ENCODE results near the gene GATC.
A peak's percentile ranks its signal among the peaks of the same experiment; 100 is the strongest.

The GATC gene

GRCh38 chr12:120417917-120418580 lies 28.2 kb upstream of the GATC start:
- H3K18ac ChIP-seq (ENCODE audit: low read length): no peak overlapping the region
- H3K79me1 ChIP-seq (ENCODE audit: low read length): no peaks in the 10 kb centered on the region
- H3K79me2 ChIP-seq (ENCODE audit: control insufficient read depth, insufficient read depth, low read length, poor library complexity): no peaks in the 10 kb centered on the region
- H3K14ac ChIP-seq (ENCODE audit: low read length): no peak overlapping the region
- no peak overlapping the region for H3K4ac ChIP-seq (ENCODE audit: low read depth, low read length)
- no peak overlapping the region for H2BK120ac ChIP-seq (ENCODE audit: insufficient read depth, low read length, poor library complexity)
- H3K4me1 ChIP-seq (ENCODE audit: control insufficient read depth in 1 of 2, insufficient read depth in 2 of 2, low read length in 2 of 2): peaks cover 3 to 5% of the 10 kb centered on the region in 2 experiments
- no peaks in the 10 kb centered on the region for H3K9me3 ChIP-seq (ENCODE audit: insufficient read depth, low read depth, low read length)
- no peaks in the 10 kb centered on the region for H3K36me3 ChIP-seq (ENCODE audit: control insufficient read depth in 1 of 2, insufficient read depth in 2 of 2, low read length in 2 of 2)
- no peak overlapping the region for H2AFZ ChIP-seq (ENCODE audit: insufficient read depth, low read length, poor library complexity)
- no peak overlapping the region for H4K12ac ChIP-seq (ENCODE audit: low read depth, low read length)
- no peak for DNase-seq
- H2AK5ac ChIP-seq (ENCODE audit: low read length): no peak overlapping the region
- no peak overlapping the region for H3K4me3 ChIP-seq (ENCODE audit: low read depth, low read length)
- WGBS (ENCODE audit: extremely low coverage, insufficient coverage, insufficient read length): no CpG with 5 or more reads among the region's 4 CpGs
- no peak overlapping the region for H4K8ac ChIP-seq (ENCODE audit: low read depth, low read length)
- no peak overlapping the region for H3K4me2 ChIP-seq (ENCODE audit: low read length)
- no peak overlapping the region for H2BK5ac ChIP-seq (ENCODE audit: low read depth, low read length, poor library complexity)
- H4K91ac ChIP-seq (ENCODE audit: low read depth, low read length): no peak overlapping the region
- H3K27me3 ChIP-seq (ENCODE audit: insufficient read depth, low read length): no peaks in the 10 kb centered on the region
- H3K23ac ChIP-seq (ENCODE audit: low read length): no peak overlapping the region
- H2BK12ac ChIP-seq (ENCODE audit: low read length): no peak overlapping the region
- no peak overlapping the region for H3K27ac ChIP-seq (ENCODE audit: low read depth, low read length)
- no peak overlapping the region for H3K9ac ChIP-seq (ENCODE audit: low read length)

- H4K8ac ChIP-seq (ENCODE audit: low read depth, low read length): no peak overlapping the region
- WGBS (ENCODE audit: extremely low coverage, insufficient coverage, insufficient read length): no CpG with 5 or more reads among the region's 4 CpGs
- H3K4me2 ChIP-seq (ENCODE audit: low read length): no peak overlapping the region
- no peaks in the 10 kb centered on the region for H3K4me1 ChIP-seq (ENCODE audit: control insufficient read depth in 1 of 2, insufficient read depth in 2 of 2, low read length in 2 of 2)
- H2AK5ac ChIP-seq (ENCODE audit: low read length): no peak overlapping the region
- no peaks in the 10 kb centered on the region for H3K79me1 ChIP-seq (ENCODE audit: low read length)
- no peaks in the 10 kb centered on the region for H3K36me3 ChIP-seq (ENCODE audit: control insufficient read depth in 1 of 2, insufficient read depth in 2 of 2, low read length in 2 of 2)
- H3K18ac ChIP-seq (ENCODE audit: low read length): no peak overlapping the region
- H2AFZ ChIP-seq (ENCODE audit: insufficient read depth, low read length, poor library complexity): no peak overlapping the region
- no peak overlapping the region for H3K14ac ChIP-seq (ENCODE audit: low read length)
- no peak for DNase-seq
- no peaks in the 10 kb centered on the region for H3K27me3 ChIP-seq (ENCODE audit: insufficient read depth, low read length)
- H3K9me3 ChIP-seq (ENCODE audit: insufficient read depth, low read depth, low read length): no peaks in the 10 kb centered on the region
- H3K9ac ChIP-seq (ENCODE audit: low read length): no peak overlapping the region
- H3K27ac ChIP-seq (ENCODE audit: low read depth, low read length): no peak overlapping the region
- H4K12ac ChIP-seq (ENCODE audit: low read depth, low read length): no peak overlapping the region
- no peak overlapping the region for H2BK120ac ChIP-seq (ENCODE audit: insufficient read depth, low read length, poor library complexity)
- H3K4ac ChIP-seq (ENCODE audit: low read depth, low read length): no peak overlapping the region
- no peak overlapping the region for H4K91ac ChIP-seq (ENCODE audit: low read depth, low read length)
- no peak overlapping the region for H2BK12ac ChIP-seq (ENCODE audit: low read length)
- no peaks in the 10 kb centered on the region for H3K79me2 ChIP-seq (ENCODE audit: control insufficient read depth, insufficient read depth, low read length, poor library complexity)
- H3K4me3 ChIP-seq (ENCODE audit: low read depth, low read length): no peak overlapping the region
- H3K23ac ChIP-seq (ENCODE audit: low read length): no peak overlapping the region
- no peak overlapping the region for H2BK5ac ChIP-seq (ENCODE audit: low read depth, low read length, poor library complexity)
Observed at GRCh38 chr12:120421701-120422100, 24.5 kb upstream of the GATC start.

GRCh38 chr12:120422892-120423456 lies 23.3 kb upstream of the GATC start:
- Histone ChIP-seq H3K23ac (ENCODE audit: low read length) (no peak overlapping the region), H3K36me3 (ENCODE audit: control insufficient read depth in 1 of 2, insufficient read depth in 2 of 2, low read length in 2 of 2) (no peaks in the 10 kb centered on the region), H2BK12ac (ENCODE audit: low read length) (no peak overlapping the region), H3K79me1 (ENCODE audit: low read length) (no peaks in the 10 kb centered on the region), H4K8ac (ENCODE audit: low read depth, low read length) (no peak overlapping the region), H3K4ac (ENCODE audit: low read depth, low read length) (no peak overlapping the region), H2BK120ac (ENCODE audit: insufficient read depth, low read length, poor library complexity) (no peak overlapping the region), H3K14ac (ENCODE audit: low read length) (no peak overlapping the region), H3K27me3 (ENCODE audit: insufficient read depth, low read length) (no peaks in the 10 kb centered on the region), H3K9me3 (ENCODE audit: insufficient read depth, low read depth, low read length) (no peaks in the 10 kb centered on the region), H3K4me2 (ENCODE audit: low read length) (no peak overlapping the region), H3K18ac (ENCODE audit: low read length) (no peak overlapping the region), H3K9ac (ENCODE audit: low read length) (no peak overlapping the region), H4K91ac (ENCODE audit: low read depth, low read length) (no peak overlapping the region), H2BK5ac (ENCODE audit: low read depth, low read length, poor library complexity) (no peak overlapping the region), H4K12ac (ENCODE audit: low read depth, low read length) (no peak overlapping the region), H2AK5ac (ENCODE audit: low read length) (no peak overlapping the region), H2AFZ (ENCODE audit: insufficient read depth, low read length, poor library complexity) (no peak overlapping the region), H3K4me1 (ENCODE audit: control insufficient read depth in 1 of 2, insufficient read depth in 2 of 2, low read length in 2 of 2) (no peaks in the 10 kb centered on the region), H3K27ac (ENCODE audit: low read depth, low read length) (no peak overlapping the region), H3K4me3 (ENCODE audit: low read depth, low read length) (no peak overlapping the region), H3K79me2 (ENCODE audit: control insufficient read depth, insufficient read depth, low read length, poor library complexity) (no peaks in the 10 kb centered on the region)
- whole genome bisulfite sequencing (ENCODE audit: extremely low coverage, insufficient coverage, insufficient read length): no CpG with 5 or more reads among the region's 7 CpGs
- DNase-seq: no peak

DNA sequence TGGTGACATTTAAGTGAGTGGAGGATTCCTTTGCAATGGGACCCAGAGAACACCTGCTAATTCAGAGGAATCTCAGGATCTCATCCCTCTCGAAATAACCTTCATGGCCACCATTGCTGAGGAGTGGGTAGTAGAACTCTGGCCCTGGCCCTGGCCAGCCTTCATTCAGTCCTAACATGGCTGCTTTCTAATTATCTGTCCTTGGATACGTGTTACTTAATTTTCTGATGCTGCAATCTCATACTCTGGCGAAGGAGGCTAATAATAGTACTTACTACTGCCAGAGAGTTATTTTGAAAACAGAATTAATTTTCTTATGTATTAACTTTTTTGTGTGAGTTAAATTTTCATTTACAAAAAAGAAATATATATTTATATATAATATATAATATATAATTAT lies 20.4 kb upstream of the GATC start:
- no peak overlapping the region for H4K8ac ChIP-seq (ENCODE audit: low read depth, low read length)
- no peak overlapping the region for H3K14ac ChIP-seq (ENCODE audit: low read length)
- no peak overlapping the region for H3K4ac ChIP-seq (ENCODE audit: low read depth, low read length)
- no peaks in the 10 kb centered on the region for H3K79me2 ChIP-seq (ENCODE audit: control insufficient read depth, insufficient read depth, low read length, poor library complexity)
- H2BK12ac ChIP-seq (ENCODE audit: low read length): no peak overlapping the region
- no peaks in the 10 kb centered on the region for H3K79me1 ChIP-seq (ENCODE audit: low read length)
- no peak overlapping the region for H2BK120ac ChIP-seq (ENCODE audit: insufficient read depth, low read length, poor library complexity)
- no peak overlapping the region for H3K18ac ChIP-seq (ENCODE audit: low read length)
- no peak for DNase-seq
- H3K23ac ChIP-seq (ENCODE audit: low read length): no peak overlapping the region
- no CpG with 5 or more reads among the region's 3 CpGs for WGBS (ENCODE audit: extremely low coverage, insufficient coverage, insufficient read length)
- no peaks in the 10 kb centered on the region for H3K27me3 ChIP-seq (ENCODE audit: insufficient read depth, low read length)
- no peak overlapping the region for H3K27ac ChIP-seq (ENCODE audit: low read depth, low read length)
- H3K4me1 ChIP-seq (ENCODE audit: control insufficient read depth in 1 of 2, insufficient read depth in 2 of 2, low read length in 2 of 2): peaks cover 0 to 2% of the 10 kb centered on the region in 2 experiments
- H3K4me3 ChIP-seq (ENCODE audit: low read depth, low read length): no peak overlapping the region
- no peak overlapping the region for H2AFZ ChIP-seq (ENCODE audit: insufficient read depth, low read length, poor library complexity)
- H4K12ac ChIP-seq (ENCODE audit: low read depth, low read length): no peak overlapping the region
- no peaks in the 10 kb centered on the region for H3K36me3 ChIP-seq (ENCODE audit: control insufficient read depth in 1 of 2, insufficient read depth in 2 of 2, low read length in 2 of 2)
- no peak overlapping the region for H4K91ac ChIP-seq (ENCODE audit: low read depth, low read length)
- H3K9me3 ChIP-seq (ENCODE audit: insufficient read depth, low read depth, low read length): no peaks in the 10 kb centered on the region
- H3K9ac ChIP-seq (ENCODE audit: low read length): peak overlapping the region; percentile 19
- H2BK5ac ChIP-seq (ENCODE audit: low read depth, low read length, poor library complexity): no peak overlapping the region
- H2AK5ac ChIP-seq (ENCODE audit: low read length): no peak overlapping the region
- no peak overlapping the region for H3K4me2 ChIP-seq (ENCODE audit: low read length)
